MM.1S (cell line): ENCODE results near the gene ARHGAP45.

Experiments used
- DNase-seq: peaks from one replicate; pipeline ENCODE4 v3.0.0-alpha.2; 2015
- H2AFZ ChIP-seq: fragments of 300-600 bp; sonication (generic); 2 replicates; pipeline ENCODE4 v1.6.0; 2016; ENCODE audit warnings: antibody characterized with exemption, low read length
- H3F3A ChIP-seq: fragments of 300-600 bp; sonication (generic); 2 replicates; pipeline ENCODE4 v1.6.1; 2016; ENCODE audit warnings: mild to moderate bottlenecking, antibody characterized with exemption, low read length, moderate library complexity, mixed read lengths; ENCODE audit not compliant: insufficient read depth
- H3K27ac ChIP-seq: fragments of 300-600 bp; sonication (generic); 2 replicates; pipeline ENCODE4 v1.5.1; 2016; ENCODE audit warnings: mild to moderate bottlenecking, low read length
- H3K27me3 ChIP-seq: fragments of 300-600 bp; sonication (generic); replicated peaks from 2 replicates; pipeline ENCODE4 v1.6.0; 2016; ENCODE audit warnings: low read length; ENCODE audit not compliant: insufficient read depth
- H3K36me3 ChIP-seq: fragments of 300-600 bp; sonication (generic); replicated peaks from 2 replicates; pipeline ENCODE4 v1.6.1; 2016; ENCODE audit warnings: mild to moderate bottlenecking, low read length, mixed read lengths; ENCODE audit not compliant: insufficient read depth
- H3K4me1 ChIP-seq: fragments of 300-600 bp; sonication (generic); 2 replicates; pipeline ENCODE4 v1.6.1; 2016; ENCODE audit warnings: low read length, mixed read lengths
- H3K4me2 ChIP-seq: fragments of 300-600 bp; sonication (generic); 2 replicates; pipeline ENCODE4 v1.6.0; 2016; ENCODE audit warnings: low read depth, low read length
- H3K4me3 ChIP-seq: fragments of 300-600 bp; sonication (generic); 2 replicates; pipeline ENCODE4 v1.5.1; 2016; ENCODE audit warnings: low read length, mixed read lengths
- H3K79me2 ChIP-seq: fragments of 300-600 bp; sonication (generic); 2 replicates; pipeline ENCODE4 v1.6.1; 2016; ENCODE audit warnings: mixed run types, low read length, mixed read lengths
- H3K9ac ChIP-seq: fragments of 300-600 bp; sonication (generic); 2 replicates; pipeline ENCODE4 v1.6.1; 2016; ENCODE audit warnings: low read length, mixed read lengths
- H3K9me2 ChIP-seq: fragments of 300-600 bp; sonication (generic); replicated peaks from 2 replicates; pipeline ENCODE4 v1.6.1; 2016; ENCODE audit warnings: mild to moderate bottlenecking, low read length, mixed read lengths; ENCODE audit not compliant: insufficient read depth
- H3K9me3 ChIP-seq: fragments of 300-600 bp; sonication (generic); replicated peaks from 2 replicates; pipeline ENCODE4 v1.6.1; 2016; ENCODE audit warnings: mild to moderate bottlenecking, low read length, mixed read lengths; ENCODE audit not compliant: insufficient read depth
- H4K20me1 ChIP-seq: fragments of 300-600 bp; sonication (generic); 2 replicates; pipeline ENCODE4 v1.6.1; 2016; ENCODE audit warnings: mild to moderate bottlenecking, low read length, moderate library complexity, mixed read lengths; ENCODE audit not compliant: insufficient read depth
- CTCF ChIP-seq: fragments of 300-600 bp; sonication (generic); IDR thresholded peaks from 2 replicates; pipeline ENCODE4 v1.5.1; 2016; ENCODE audit warnings: antibody characterized with exemption, low read length, mixed read lengths
- EZH2 ChIP-seq: fragments of 300-600 bp; sonication (generic); optimal IDR thresholded peaks from 2 replicates; pipeline ENCODE3; 2017; ENCODE audit warnings: low read depth, mild to moderate bottlenecking, antibody characterized with exemption, low read length, mixed read lengths
- EZH2phosphoT487 ChIP-seq: fragments of 300-600 bp; sonication (generic); IDR thresholded peaks from 2 replicates; pipeline ENCODE4 v1.6.1; 2018; ENCODE audit warnings: antibody characterized with exemption, low read length

ARHGAP45 gene

GRCh38 chr19:1053176-1054101, 13.5 kb upstream of the ARHGAP45 start:
- Histone ChIP-seq H3K4me1 (no peaks in the 10 kb centered on the region), H3K9ac (no peak overlapping the region), H3K9me2 (no peaks in the 10 kb centered on the region), H3K4me3 (no peak overlapping the region), H3K27ac (no peak overlapping the region), H3K9me3 (no peaks in the 10 kb centered on the region), H3K79me2 (no peaks in the 10 kb centered on the region), H2AFZ (no peak overlapping the region), H4K20me1 (no peaks in the 10 kb centered on the region), H3K36me3 (no peaks in the 10 kb centered on the region), H3K27me3 (no peaks in the 10 kb centered on the region), H3K4me2 (no peak overlapping the region), H3F3A (0 out of 2 replicates have a peak, but pooled peaks cover 2% of the 10 kb centered on the region)
- no peak for DNase-seq
- TF ChIP-seq CTCF (no peak), EZH2phosphoT487 (no peak), EZH2 (no peak)

DNA sequence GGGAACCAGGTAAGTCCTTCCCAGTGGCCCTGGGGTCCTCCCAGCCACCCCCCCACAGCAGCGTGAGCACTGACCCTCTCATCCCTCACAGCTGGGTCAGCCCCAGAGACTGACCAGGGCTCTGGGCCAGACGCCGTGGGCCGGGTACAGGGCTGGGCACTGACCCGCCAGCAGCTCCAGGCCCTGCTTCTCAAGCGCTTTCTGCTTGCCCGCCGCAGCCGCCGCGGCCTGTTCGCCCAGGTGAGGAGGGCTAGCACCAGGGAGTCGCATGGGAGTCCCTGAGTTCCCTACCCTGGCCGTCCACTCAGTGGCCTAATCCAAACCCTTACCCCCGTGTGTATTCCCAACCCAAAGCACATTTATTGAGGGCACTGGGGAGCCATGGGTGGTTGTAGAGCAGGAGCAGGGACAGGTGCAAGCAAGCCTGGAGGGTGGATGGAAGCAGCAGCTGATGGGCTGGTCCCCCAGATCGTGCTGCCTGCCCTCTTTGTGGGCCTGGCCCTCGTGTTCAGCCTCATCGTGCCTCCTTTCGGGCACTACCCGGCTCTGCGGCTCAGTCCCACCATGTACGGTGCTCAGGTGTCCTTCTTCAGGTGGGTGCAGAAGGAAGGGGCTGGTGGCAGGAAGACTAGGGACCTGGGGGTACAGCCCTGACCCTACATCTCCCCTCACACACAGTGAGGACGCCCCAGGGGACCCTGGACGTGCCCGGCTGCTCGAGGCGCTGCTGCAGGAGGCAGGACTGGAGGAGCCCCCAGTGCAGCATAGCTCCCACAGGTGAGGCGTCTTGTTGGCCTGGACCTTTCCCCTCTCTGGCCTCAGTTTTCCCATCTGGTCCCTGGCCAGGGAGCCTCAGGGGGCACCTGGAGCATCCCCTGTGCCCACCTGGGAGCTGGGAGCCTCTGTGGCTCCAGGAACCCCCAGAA, 12.6 kb upstream of the ARHGAP45 start:
- H4K20me1 ChIP-seq, result no peaks in the 10 kb centered on the region
- no peak overlapping the region for H3K4me3 ChIP-seq
- TF ChIP-seq CTCF, result no peak
- TF ChIP-seq EZH2, result no peak
- TF ChIP-seq EZH2phosphoT487, result no peak
- H2AFZ ChIP-seq, result no peak overlapping the region
- H3K9ac ChIP-seq, result no peak overlapping the region
- no peaks in the 10 kb centered on the region for H3K9me2 ChIP-seq
- no peak for DNase-seq
- H3K27ac ChIP-seq, result no peak overlapping the region
- no peak overlapping the region for H3K4me2 ChIP-seq
- no peaks in the 10 kb centered on the region for H3K4me1 ChIP-seq
- H3F3A ChIP-seq, result no peaks in the 10 kb centered on the region
- H3K9me3 ChIP-seq, result no peaks in the 10 kb centered on the region
- H3K27me3 ChIP-seq, result no peaks in the 10 kb centered on the region
- no peaks in the 10 kb centered on the region for H3K79me2 ChIP-seq
- H3K36me3 ChIP-seq, result no peaks in the 10 kb centered on the region

DNA sequence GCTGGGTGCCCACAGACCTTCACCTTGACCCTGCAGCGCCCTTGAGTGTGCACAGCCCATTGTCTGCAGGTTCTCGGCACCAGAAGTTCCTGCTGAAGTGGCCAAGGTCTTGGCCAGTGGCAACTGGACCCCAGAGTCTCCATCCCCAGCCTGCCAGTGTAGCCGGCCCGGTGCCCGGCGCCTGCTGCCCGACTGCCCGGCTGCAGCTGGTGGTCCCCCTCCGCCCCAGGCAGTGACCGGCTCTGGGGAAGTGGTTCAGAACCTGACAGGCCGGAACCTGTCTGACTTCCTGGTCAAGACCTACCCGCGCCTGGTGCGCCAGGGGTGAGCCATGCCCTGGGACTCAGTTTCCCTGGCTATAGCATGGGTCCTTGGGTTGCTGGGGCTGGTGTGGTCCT, 11.9 kb upstream of the ARHGAP45 start:
- Histone ChIP-seq H3K9me3 (no peaks in the 10 kb centered on the region), H3K4me1 (no peaks in the 10 kb centered on the region), H4K20me1 (no peaks in the 10 kb centered on the region), H2AFZ (no peak overlapping the region), H3K36me3 (no peaks in the 10 kb centered on the region), H3K27me3 (no peaks in the 10 kb centered on the region), H3K9me2 (no peaks in the 10 kb centered on the region), H3K4me2 (no peak overlapping the region), H3K79me2 (no peaks in the 10 kb centered on the region), H3K9ac (no peak overlapping the region), H3K27ac (no peak overlapping the region), H3F3A (no peaks in the 10 kb centered on the region), H3K4me3 (no peak overlapping the region)
- no peak for DNase-seq
- TF ChIP-seq EZH2phosphoT487, result no peak
- no peak for TF ChIP-seq EZH2
- no peak for TF ChIP-seq CTCF
